ENCODE results near the gene RILP. TPM values are rescaled to one million over a fixed set of nuclear protein-coding genes. Genes with fewer than 3 reads are reported as not detected.
A peak's percentile ranks its signal among the peaks of the same experiment; 100 is the strongest.

Gene RILP
- total RNA-seq, 4 donors from 2014 or later, result 59.3 to 185 (median 108) TPM

GRCh38 chr17:1627982-1628855 is 21.4 kb downstream of the RILP start, which contains the start of gene SLC43A2:
SLC43A2 (minus strand) TSS chr17:1628834; CDS start chr17:1627874, 960 bp downstream.
- in situ Hi-C loops (cut with MboI; ENCODE audit: low pct_ligation_motif_present in 1 of 4, low pct_unique_long_range_greater_than_20kb in 1 of 4, low sequenced_read_pairs in 3 of 4), result loop anchor here in 1 of 4 donors (10.0 kb wide), 1 partner anchor 53 kb away; no protein-coding TSS in a partner anchor
- TF ChIP-seq EP300 (IDR thresholded peaks at IDR 0.05; ENCODE audit: low read depth) (no peak), POLR2A (IDR thresholded peaks at IDR 0.05) (peak; percentile 54)

GRCh38 chr17:1627182-1627981 is 22.3 kb downstream of the RILP start:
- no peaks in the 10 kb centered on the region for H3K36me3 ChIP-seq
- WGBS, 2 donors (ENCODE audit: low coverage in 1 of 2), result 19% methylated on average over 37 of the region's 39 CpGs; no CpG with 5 or more reads in 1 of the 2 donors
- in situ Hi-C loops (cut with MboI; ENCODE audit: low pct_ligation_motif_present in 1 of 4, low pct_unique_long_range_greater_than_20kb in 1 of 4, low sequenced_read_pairs in 3 of 4) (loop anchor here in 1 of 4 donors (10.0 kb wide), 1 partner anchor 53 kb away; no protein-coding TSS in a partner anchor), intact Hi-C loops (cut with DNase I; ENCODE audit: low total_unique reads) (no loop called here)
- no peaks in the 10 kb centered on the region for H3K27me3 ChIP-seq
- TF ChIP-seq CTCF (IDR thresholded peaks at IDR 0.05) (no peak), EP300 (IDR thresholded peaks at IDR 0.05; ENCODE audit: low read depth) (no peak), POLR2AphosphoS5 (IDR thresholded peaks at IDR 0.05) (peak; percentile 34 to 64 (median 54)), POLR2A (IDR thresholded peaks at IDR 0.05) (peak; percentile 58)
- H3K4me1 ChIP-seq, result peaks cover 7 to 26% (median 22%) of the 10 kb centered on the region in 4 donors
- DNase-seq, result peak; percentile 44
- H3K4me3 ChIP-seq, result peak overlapping the region; percentile 57 to 83 (median 71)
- H3K27ac ChIP-seq, result peak overlapping the region; percentile 85 to 94 (median 92)
- no peaks in the 10 kb centered on the region for H3K9me3 ChIP-seq

More at GRCh38 chr17:1627982-1628855, 21.4 kb downstream of the RILP start, which contains the start of gene SLC43A2:
- WGBS, 2 donors (ENCODE audit: low coverage in 1 of 2), result 1 to 2% methylated on average over 10 to 93 of the region's 95 CpGs
- H3K27ac ChIP-seq, result peak within 1 kb of the TSS; percentile 85 to 94 (median 92)
- H3K9me3 ChIP-seq, result no peaks in the 10 kb centered on the region
- H3K4me1 ChIP-seq, result peaks cover 7 to 26% (median 22%) of the 10 kb centered on the region in 4 donors
- intact Hi-C loops (cut with DNase I; ENCODE audit: low total_unique reads), result loop anchor here (2.0 kb wide), 1 partner anchor 53 kb away; no protein-coding TSS in a partner anchor
- H3K4me3 ChIP-seq, result peak within 1 kb of the TSS; percentile 57 to 83 (median 71)
- DNase-seq, result peak; percentile 86
- H3K27me3 ChIP-seq, result no peaks in the 10 kb centered on the region
- no peaks in the 10 kb centered on the region for H3K36me3 ChIP-seq

- H3K4me1 ChIP-seq, result peaks cover 7 to 28% (median 23%) of the 10 kb centered on the region in 4 donors
- H3K27ac ChIP-seq, result peak overlapping the region; percentile 85 to 94 (median 92)
- in situ Hi-C loops (cut with MboI; ENCODE audit: low pct_ligation_motif_present in 1 of 4, low pct_unique_long_range_greater_than_20kb in 1 of 4, low sequenced_read_pairs in 3 of 4) (loop anchor here in 1 of 4 donors (10.0 kb wide), 1 partner anchor 52 kb away; no protein-coding TSS in a partner anchor), intact Hi-C loops (cut with DNase I; ENCODE audit: low total_unique reads) (no loop called here)
- TF ChIP-seq CTCF (IDR thresholded peaks at IDR 0.05) (no peak), POLR2A (IDR thresholded peaks at IDR 0.05) (no peak), EP300 (IDR thresholded peaks at IDR 0.05; ENCODE audit: low read depth) (no peak), POLR2AphosphoS5 (IDR thresholded peaks at IDR 0.05) (no peak)
- H3K36me3 ChIP-seq, result no peaks in the 10 kb centered on the region
- H3K27me3 ChIP-seq, result no peaks in the 10 kb centered on the region
- no peak for DNase-seq
- WGBS, 2 donors (ENCODE audit: low coverage in 1 of 2), result 59 to 70% methylated on average over 3 of the region's 3 CpGs
- no peaks in the 10 kb centered on the region for H3K9me3 ChIP-seq
- H3K4me3 ChIP-seq, result no peak overlapping the region
Observed at GRCh38 chr17:1626333-1626732, 23.3 kb downstream of the RILP start.

- intact Hi-C loops (cut with DNase I; ENCODE audit: low total_unique reads) (no loop called here), in situ Hi-C loops (cut with MboI; ENCODE audit: low pct_ligation_motif_present in 1 of 4, low pct_unique_long_range_greater_than_20kb in 1 of 4, low sequenced_read_pairs in 3 of 4) (loop anchor here in 1 of 4 donors (10.0 kb wide), 1 partner anchor 51 kb away; no protein-coding TSS in a partner anchor)
- WGBS, 2 donors (ENCODE audit: low coverage in 1 of 2), result 80 to 84% methylated on average over 6 of the region's 6 CpGs
- H3K27me3 ChIP-seq, result no peaks in the 10 kb centered on the region
- peak overlapping the region in 1 of 4 donors; percentile 10 for H3K27ac ChIP-seq
- DNase-seq, result no peak
- H3K4me1 ChIP-seq, result peaks cover 7 to 34% (median 26%) of the 10 kb centered on the region in 4 donors
- H3K36me3 ChIP-seq, result no peaks in the 10 kb centered on the region
- no peaks in the 10 kb centered on the region for H3K9me3 ChIP-seq
- no peak overlapping the region for H3K4me3 ChIP-seq
- TF ChIP-seq POLR2A (IDR thresholded peaks at IDR 0.05), result no peak
- TF ChIP-seq EP300 (IDR thresholded peaks at IDR 0.05; ENCODE audit: low read depth), result no peak
Observed at GRCh38 chr17:1625581-1625980, 24.1 kb downstream of the RILP start.
